SK-N-SH treated with all-trans-retinoic acid at 6 μM for 48 hours (cell line): ENCODE results near the gene HIPK3.

Experiments
- ARNTL ChIP-seq: fragments of 450-650 bp; formaldehyde crosslinking; IDR thresholded peaks from 2 replicates; pipeline ENCODE4 v1.5.0; 2020; ENCODE audit warnings: low read depth, mild to moderate bottlenecking, moderate library complexity, borderline replicate concordance
- CREB5 ChIP-seq: fragments of 250-450 bp; sonication (Bioruptor Pico); IDR thresholded peaks from 2 replicates; pipeline ENCODE4 v1.5.1; 2020; ENCODE audit warnings: low read depth, mild to moderate bottlenecking, moderate library complexity
- CSRNP3 ChIP-seq: fragments of 250-450 bp; sonication (Bioruptor Pico); IDR thresholded peaks from 2 replicates; pipeline ENCODE4 v1.5.1; 2021; ENCODE audit warnings: mild to moderate bottlenecking, moderate library complexity
- ESRRG ChIP-seq: fragments of 250-450 bp; sonication (Bioruptor Pico); IDR thresholded peaks from 2 replicates; pipeline ENCODE4 v1.6.1; 2021; ENCODE audit warnings: mild to moderate bottlenecking
- PATZ1 ChIP-seq: fragments of 250-450 bp; sonication (Bioruptor Pico); IDR thresholded peaks from 2 replicates; pipeline ENCODE4 v1.8.0; 2020; ENCODE audit warnings: mild to moderate bottlenecking, moderate library complexity, borderline replicate concordance
- POU6F1 ChIP-seq: fragments of 250-450 bp; sonication (Bioruptor Pico); IDR thresholded peaks from 2 replicates; pipeline ENCODE4 v1.8.0; 2021; ENCODE audit warnings: low read depth, mild to moderate bottlenecking, moderate library complexity, borderline replicate concordance
- RARB ChIP-seq: fragments of 250-450 bp; sonication (Bioruptor Pico); IDR thresholded peaks from 2 replicates; pipeline ENCODE4 v1.8.0; 2021; ENCODE audit warnings: mild to moderate bottlenecking, moderate library complexity
- TOX ChIP-seq: fragments of 250-450 bp; sonication (Bioruptor Pico); IDR thresholded peaks from 2 replicates; pipeline ENCODE4 v1.8.0; 2021; ENCODE audit warnings: mild to moderate bottlenecking, moderate library complexity, borderline replicate concordance
- TSHZ2 ChIP-seq: fragments of 250-450 bp; sonication (Bioruptor Pico); IDR thresholded peaks from 2 replicates; pipeline ENCODE4 v1.5.0; 2020; ENCODE audit warnings: mild to moderate bottlenecking, moderate library complexity
- ZFP3 ChIP-seq: fragments of 250-450 bp; sonication (Bioruptor Pico); IDR thresholded peaks from 2 replicates; pipeline ENCODE4 v1.5.0; 2020; ENCODE audit warnings: mild to moderate bottlenecking, moderate library complexity

- TF ChIP-seq CSRNP3 (CRISPR knock-in tag) (no peak), POU6F1 (CRISPR knock-in tag) (no peak), CREB5 (CRISPR knock-in tag) (no peak), PATZ1 (CRISPR knock-in tag) (no peak), TOX (CRISPR knock-in tag) (no peak), ESRRG (CRISPR knock-in tag) (no peak), TSHZ2 (CRISPR knock-in tag) (no peak), ZFP3 (no peak), ARNTL (CRISPR knock-in tag) (no peak), RARB (CRISPR knock-in tag) (no peak)
Observed at GRCh38 chr11:33339247-33339646, 82.1 kb downstream of the HIPK3 start.
